ENCODE measurements around the gene CBFA2T3.

DNA sequence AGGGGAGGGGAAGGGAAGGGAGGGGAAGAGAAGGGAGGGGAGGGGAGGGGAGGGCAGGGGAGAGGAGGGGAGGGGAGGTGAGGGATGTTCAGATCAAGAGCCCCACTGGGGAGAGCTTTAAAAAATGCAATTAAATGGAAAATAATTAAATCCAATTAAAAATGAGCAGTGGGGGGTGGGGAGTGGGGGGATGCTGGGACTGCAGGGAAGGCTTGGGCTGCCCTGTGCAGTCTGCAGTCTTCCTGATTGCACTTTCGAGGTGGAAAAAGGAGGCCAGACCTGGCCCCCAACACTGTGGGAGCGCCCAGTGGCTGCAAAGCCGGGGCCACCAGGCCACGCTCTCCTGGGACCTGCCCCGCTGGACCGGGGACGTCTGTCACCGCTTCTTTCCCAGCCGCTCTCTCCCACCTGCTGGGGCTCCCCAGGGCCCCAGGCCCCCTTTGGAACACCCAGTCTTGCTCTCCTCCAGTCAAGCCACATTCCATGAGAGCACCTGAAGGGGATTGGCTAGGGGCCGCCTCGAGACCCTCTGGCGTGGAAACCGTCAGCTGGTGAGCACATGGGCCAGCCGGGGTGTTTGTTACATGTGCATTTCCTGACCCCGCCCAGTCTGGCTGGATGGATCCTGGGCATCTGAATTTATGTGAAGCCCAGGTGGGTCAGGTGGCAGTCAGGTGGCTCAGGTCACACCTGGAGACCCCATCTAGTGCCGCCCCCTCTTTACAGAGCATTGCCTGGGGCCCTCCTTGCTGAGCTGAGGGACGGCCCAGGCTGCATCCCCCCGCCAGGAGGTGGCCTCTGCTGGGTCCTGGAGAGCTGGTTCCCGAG, 37.6 kb upstream of the CBFA2T3 start:
- no peak for TF ChIP-seq EZH2 (IDR thresholded peaks at IDR 0.05)
- no peak for TF ChIP-seq POLR2AphosphoS5 (IDR thresholded peaks at IDR 0.05; ENCODE audit: borderline replicate concordance, low read depth, low read length)
